ENCODE results near the gene PLPPR1.

PLPPR1 gene

GRCh38 chr9:101311191-101311590, 282.7 kb downstream of the PLPPR1 start:
- TF ChIP-seq, protein P1, sequence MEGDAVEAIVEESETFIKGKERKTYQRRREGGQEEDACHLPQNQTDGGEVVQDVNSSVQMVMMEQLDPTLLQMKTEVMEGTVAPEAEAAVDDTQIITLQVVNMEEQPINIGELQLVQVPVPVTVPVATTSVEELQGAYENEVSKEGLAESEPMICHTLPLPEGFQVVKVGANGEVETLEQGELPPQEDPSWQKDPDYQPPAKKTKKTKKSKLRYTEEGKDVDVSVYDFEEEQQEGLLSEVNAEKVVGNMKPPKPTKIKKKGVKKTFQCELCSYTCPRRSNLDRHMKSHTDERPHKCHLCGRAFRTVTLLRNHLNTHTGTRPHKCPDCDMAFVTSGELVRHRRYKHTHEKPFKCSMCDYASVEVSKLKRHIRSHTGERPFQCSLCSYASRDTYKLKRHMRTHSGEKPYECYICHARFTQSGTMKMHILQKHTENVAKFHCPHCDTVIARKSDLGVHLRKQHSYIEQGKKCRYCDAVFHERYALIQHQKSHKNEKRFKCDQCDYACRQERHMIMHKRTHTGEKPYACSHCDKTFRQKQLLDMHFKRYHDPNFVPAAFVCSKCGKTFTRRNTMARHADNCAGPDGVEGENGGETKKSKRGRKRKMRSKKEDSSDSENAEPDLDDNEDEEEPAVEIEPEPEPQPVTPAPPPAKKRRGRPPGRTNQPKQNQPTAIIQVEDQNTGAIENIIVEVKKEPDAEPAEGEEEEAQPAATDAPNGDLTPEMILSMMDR (conservative IDR thresholded peaks at IDR 0.05): no peak
- H3K27ac ChIP-seq: no peak overlapping the region

GRCh38 chr9:101311758-101312420, 283.4 kb downstream of the PLPPR1 start:
- H3K27ac ChIP-seq: no peak overlapping the region
- TF ChIP-seq, protein P1 (conservative IDR thresholded peaks at IDR 0.05): peak; percentile 74

GRCh38 chr9:101312661-101313060, 284.1 kb downstream of the PLPPR1 start:
- no peak overlapping the region for H3K27ac ChIP-seq
- TF ChIP-seq, protein P1 (conservative IDR thresholded peaks at IDR 0.05): no peak

GRCh38 chr9:101315112-101315450, 286.6 kb downstream of the PLPPR1 start:
- H3K27ac ChIP-seq: peak overlapping the region; percentile 52
- TF ChIP-seq, protein P1 (conservative IDR thresholded peaks at IDR 0.05): no peak

GRCh38 chr9:101317735-101318134, 289.2 kb downstream of the PLPPR1 start:
- no peak overlapping the region for H3K27ac ChIP-seq
- TF ChIP-seq, protein P1 (conservative IDR thresholded peaks at IDR 0.05): no peak

GRCh38 chr9:101323129-101323528, 294.6 kb downstream of the PLPPR1 start:
- TF ChIP-seq, protein P1 (conservative IDR thresholded peaks at IDR 0.05): no peak
- H3K27ac ChIP-seq: no peak overlapping the region

DNA sequence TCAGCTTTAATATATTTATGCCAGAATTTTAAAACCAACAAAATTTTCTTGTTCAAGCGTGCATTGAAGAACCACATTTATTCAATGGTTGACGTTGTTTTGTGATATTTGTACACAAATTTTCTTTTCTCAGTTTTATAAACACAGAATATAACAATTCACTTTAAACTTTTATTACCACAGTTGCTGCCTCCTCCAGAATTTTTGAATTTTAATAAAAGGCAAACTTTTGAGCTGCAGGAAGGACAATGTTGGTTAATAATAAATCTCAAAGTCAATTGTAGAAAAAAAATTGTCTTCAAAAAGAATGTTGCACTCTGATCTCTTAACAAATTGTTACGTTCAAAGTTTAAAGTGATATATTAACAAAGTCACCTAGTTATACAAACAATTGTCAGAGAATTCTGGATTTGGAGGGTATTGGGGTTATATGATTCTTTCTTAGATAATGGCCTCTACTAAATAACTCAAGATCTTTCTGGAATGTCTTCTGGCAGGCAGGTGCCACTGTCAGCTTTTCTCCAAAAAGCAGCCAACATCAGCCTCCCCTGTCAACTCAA, 295.8 kb downstream of the PLPPR1 start:
- TF ChIP-seq, protein P1 (conservative IDR thresholded peaks at IDR 0.05): no peak
- no peak overlapping the region for H3K27ac ChIP-seq

All from VCaP (cell line).